Measurements from ENCODE around the gene LRRC1.

LRRC1 gene

DNA sequence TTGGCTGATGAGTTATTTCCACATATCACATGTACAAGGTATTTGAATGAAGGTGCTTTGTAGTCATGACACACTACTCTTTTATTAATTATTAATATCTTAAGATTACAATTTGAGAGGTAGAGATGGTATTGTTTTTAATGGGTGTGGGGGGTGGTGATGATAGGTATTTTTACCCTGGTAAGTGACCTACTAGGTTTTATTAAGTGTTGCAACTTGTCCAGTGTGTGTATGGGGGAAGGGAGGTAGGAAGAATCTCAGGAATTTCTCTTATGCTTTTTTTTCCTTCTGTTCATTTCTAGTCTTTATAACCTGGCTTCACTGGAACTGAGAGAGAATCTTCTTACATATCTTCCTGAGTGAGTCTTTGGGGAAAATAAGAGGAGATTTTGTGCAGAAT, 101.4 kb downstream of the LRRC1 start:
- H3K9me3 ChIP-seq (ENCODE audit: severe bottlenecking) = no peaks in the 10 kb centered on the region
- DNase-seq (ENCODE audit: low spot score) (no peak), ATAC-seq (ENCODE audit: low read depth) (0 out of 3 replicates have a peak, but pooled peaks have one; percentile 27)
- H3K4me3 ChIP-seq (ENCODE audit: severe bottlenecking) = no peak overlapping the region
- H3K4me1 ChIP-seq (ENCODE audit: insufficient read depth, poor library complexity, severe bottlenecking) = peaks cover 9% of the 10 kb centered on the region
- H3K27ac ChIP-seq (ENCODE audit: poor library complexity, severe bottlenecking) = no peak overlapping the region
- TF ChIP-seq, protein P1, sequence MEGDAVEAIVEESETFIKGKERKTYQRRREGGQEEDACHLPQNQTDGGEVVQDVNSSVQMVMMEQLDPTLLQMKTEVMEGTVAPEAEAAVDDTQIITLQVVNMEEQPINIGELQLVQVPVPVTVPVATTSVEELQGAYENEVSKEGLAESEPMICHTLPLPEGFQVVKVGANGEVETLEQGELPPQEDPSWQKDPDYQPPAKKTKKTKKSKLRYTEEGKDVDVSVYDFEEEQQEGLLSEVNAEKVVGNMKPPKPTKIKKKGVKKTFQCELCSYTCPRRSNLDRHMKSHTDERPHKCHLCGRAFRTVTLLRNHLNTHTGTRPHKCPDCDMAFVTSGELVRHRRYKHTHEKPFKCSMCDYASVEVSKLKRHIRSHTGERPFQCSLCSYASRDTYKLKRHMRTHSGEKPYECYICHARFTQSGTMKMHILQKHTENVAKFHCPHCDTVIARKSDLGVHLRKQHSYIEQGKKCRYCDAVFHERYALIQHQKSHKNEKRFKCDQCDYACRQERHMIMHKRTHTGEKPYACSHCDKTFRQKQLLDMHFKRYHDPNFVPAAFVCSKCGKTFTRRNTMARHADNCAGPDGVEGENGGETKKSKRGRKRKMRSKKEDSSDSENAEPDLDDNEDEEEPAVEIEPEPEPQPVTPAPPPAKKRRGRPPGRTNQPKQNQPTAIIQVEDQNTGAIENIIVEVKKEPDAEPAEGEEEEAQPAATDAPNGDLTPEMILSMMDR (IDR thresholded peaks at IDR 0.05; ENCODE audit: poor library complexity, severe bottlenecking) = no peak
- H3K27me3 ChIP-seq (ENCODE audit: insufficient read depth, poor library complexity, severe bottlenecking) = no peaks in the 10 kb centered on the region
- peaks cover 21% of the 10 kb centered on the region for H3K36me3 ChIP-seq (ENCODE audit: low read depth)

DNA sequence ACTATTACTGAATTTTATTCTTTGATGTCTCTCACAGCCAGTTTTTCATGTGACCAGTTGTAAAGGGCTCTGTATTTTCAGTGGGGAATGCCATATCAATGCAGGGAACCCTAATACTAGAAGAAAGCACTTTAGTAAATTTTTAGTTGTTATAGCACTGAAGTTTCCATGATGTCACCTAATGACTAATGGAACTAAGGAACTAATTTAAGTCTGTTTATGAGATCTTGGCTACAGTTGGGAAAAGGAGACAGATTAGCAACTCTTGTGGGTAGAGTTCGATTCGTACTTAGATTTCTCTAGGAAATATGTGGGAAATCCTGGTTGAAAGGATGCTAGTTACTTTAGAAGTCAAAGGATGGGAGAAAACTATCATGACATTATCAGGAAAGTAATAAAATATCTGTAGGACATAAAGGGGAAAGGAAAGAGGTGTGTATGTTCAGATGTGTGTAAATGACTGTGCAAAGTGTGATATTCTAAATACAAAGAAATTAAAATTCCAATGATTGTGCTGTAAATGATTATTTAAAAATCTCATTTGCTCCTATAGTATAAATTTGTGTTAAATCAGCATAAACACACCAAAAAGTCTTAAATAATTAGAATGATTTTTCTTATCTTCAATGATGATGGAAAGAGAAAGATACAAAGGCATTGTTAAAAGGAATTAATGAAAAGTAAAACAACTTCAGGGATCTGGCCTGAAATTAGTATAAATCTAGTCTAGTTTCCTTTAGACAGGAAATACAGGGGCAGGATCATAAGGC, 103.4 kb downstream of the LRRC1 start:
- Histone ChIP-seq H3K4me1 (ENCODE audit: insufficient read depth, poor library complexity, severe bottlenecking) (peaks cover 9% of the 10 kb centered on the region), H3K27me3 (ENCODE audit: insufficient read depth, poor library complexity, severe bottlenecking) (no peaks in the 10 kb centered on the region), H3K9me3 (ENCODE audit: severe bottlenecking) (no peaks in the 10 kb centered on the region), H3K27ac (ENCODE audit: poor library complexity, severe bottlenecking) (no peak overlapping the region), H3K4me3 (ENCODE audit: severe bottlenecking) (no peak overlapping the region), H3K36me3 (ENCODE audit: low read depth) (peaks cover 21% of the 10 kb centered on the region)
- ATAC-seq (ENCODE audit: low read depth) = no peak
- TF ChIP-seq, protein P1 (IDR thresholded peaks at IDR 0.05; ENCODE audit: poor library complexity, severe bottlenecking) = no peak
- DNase-seq (ENCODE audit: low spot score) = no peak

DNA sequence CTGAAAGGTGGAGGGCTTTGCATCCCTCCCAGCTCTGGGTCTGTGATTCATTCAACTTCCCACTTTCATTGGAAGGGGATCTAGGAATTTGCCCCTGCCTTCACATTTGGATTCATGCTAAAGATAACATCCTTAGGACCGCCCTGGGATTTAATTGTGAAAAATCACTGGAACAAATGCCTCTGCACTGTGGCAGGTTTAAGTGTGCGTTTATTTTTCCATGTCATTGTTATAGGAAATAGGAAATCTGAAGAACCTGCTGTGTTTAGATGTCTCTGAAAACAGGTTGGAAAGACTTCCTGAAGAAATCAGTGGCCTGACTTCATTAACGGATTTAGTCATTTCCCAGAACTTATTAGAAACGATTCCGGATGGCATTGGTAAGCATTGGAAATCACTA, 104.7 kb downstream of the LRRC1 start:
- TF ChIP-seq, protein P1 (IDR thresholded peaks at IDR 0.05; ENCODE audit: poor library complexity, severe bottlenecking) = no peak
- ATAC-seq (ENCODE audit: low read depth) = no peak
- peaks cover 31% of the 10 kb centered on the region for H3K36me3 ChIP-seq (ENCODE audit: low read depth)
- H3K4me1 ChIP-seq (ENCODE audit: insufficient read depth, poor library complexity, severe bottlenecking) = peaks cover 9% of the 10 kb centered on the region
- no peak overlapping the region for H3K27ac ChIP-seq (ENCODE audit: poor library complexity, severe bottlenecking)
- DNase-seq (ENCODE audit: low spot score) = no peak
- no peaks in the 10 kb centered on the region for H3K9me3 ChIP-seq (ENCODE audit: severe bottlenecking)
- no peaks in the 10 kb centered on the region for H3K27me3 ChIP-seq (ENCODE audit: insufficient read depth, poor library complexity, severe bottlenecking)
- H3K4me3 ChIP-seq (ENCODE audit: severe bottlenecking) = no peak overlapping the region

DNA sequence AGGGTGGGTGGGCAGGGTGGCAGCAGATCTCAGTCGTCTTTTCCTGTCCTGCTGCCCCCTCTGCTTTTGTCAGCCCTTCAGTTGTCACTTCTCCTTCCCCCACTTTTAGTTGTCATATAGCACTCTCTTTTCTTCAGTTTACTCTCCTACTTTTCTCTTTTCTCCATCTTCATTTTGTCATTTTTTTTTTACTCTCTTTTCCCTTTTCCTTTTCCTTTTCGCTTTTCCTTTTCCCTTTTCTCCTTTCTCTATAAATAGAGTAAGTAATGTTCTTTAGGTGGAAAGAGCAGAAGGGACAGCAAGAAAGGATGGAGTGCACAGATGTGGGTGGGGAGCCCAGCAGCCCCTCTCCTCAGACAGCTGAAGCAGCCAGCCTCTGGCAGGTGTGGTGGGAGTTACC, 108.6 kb downstream of the LRRC1 start:
- no peaks in the 10 kb centered on the region for H3K9me3 ChIP-seq (ENCODE audit: severe bottlenecking)
- TF ChIP-seq, protein P1 (IDR thresholded peaks at IDR 0.05; ENCODE audit: poor library complexity, severe bottlenecking) = no peak
- ATAC-seq (ENCODE audit: low read depth) (no peak), DNase-seq (ENCODE audit: low spot score) (no peak)
- H3K4me1 ChIP-seq (ENCODE audit: insufficient read depth, poor library complexity, severe bottlenecking) = no peaks in the 10 kb centered on the region
- no peak overlapping the region for H3K27ac ChIP-seq (ENCODE audit: poor library complexity, severe bottlenecking)
- no peak overlapping the region for H3K4me3 ChIP-seq (ENCODE audit: severe bottlenecking)
- peaks cover 23% of the 10 kb centered on the region for H3K36me3 ChIP-seq (ENCODE audit: low read depth)
- no peaks in the 10 kb centered on the region for H3K27me3 ChIP-seq (ENCODE audit: insufficient read depth, poor library complexity, severe bottlenecking)

DNA sequence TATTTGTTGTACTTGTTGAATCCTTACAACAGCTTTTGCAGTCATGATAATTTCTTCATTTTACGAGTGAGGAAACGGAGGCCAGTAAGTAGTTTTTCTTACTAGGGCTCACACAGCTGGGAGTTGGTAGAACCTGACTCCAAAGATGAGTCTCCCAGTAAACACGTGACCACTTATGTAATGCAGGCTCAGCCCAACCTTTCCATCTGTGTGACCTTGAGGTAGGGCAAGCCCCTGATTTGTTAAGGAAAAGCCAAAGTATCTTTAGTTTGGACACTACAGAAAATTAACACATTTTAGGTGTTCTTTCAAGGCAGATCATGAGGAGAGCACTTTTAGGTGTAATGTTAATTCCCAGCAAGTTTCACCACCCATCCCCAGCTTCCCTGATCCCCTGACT, 111.3 kb downstream of the LRRC1 start:
- no peak overlapping the region for H3K4me3 ChIP-seq (ENCODE audit: severe bottlenecking)
- TF ChIP-seq, protein P1 (IDR thresholded peaks at IDR 0.05; ENCODE audit: poor library complexity, severe bottlenecking) = no peak
- no peaks in the 10 kb centered on the region for H3K9me3 ChIP-seq (ENCODE audit: severe bottlenecking)
- H3K27me3 ChIP-seq (ENCODE audit: insufficient read depth, poor library complexity, severe bottlenecking) = no peaks in the 10 kb centered on the region
- H3K36me3 ChIP-seq (ENCODE audit: low read depth) = peaks cover 16% of the 10 kb centered on the region
- no peaks in the 10 kb centered on the region for H3K4me1 ChIP-seq (ENCODE audit: insufficient read depth, poor library complexity, severe bottlenecking)
- no peak for ATAC-seq (ENCODE audit: low read depth)
- H3K27ac ChIP-seq (ENCODE audit: poor library complexity, severe bottlenecking) = no peak overlapping the region
- no peak for DNase-seq (ENCODE audit: low spot score)

Measured in RWPE2 (cell line).